Cardiac muscle cell (in vitro differentiated cells and primary cell): ENCODE results near the gene EHF. TPM values are rescaled to one million over a fixed set of nuclear protein-coding genes. Genes with fewer than 3 reads are reported as not detected.
A peak's percentile ranks its signal among the peaks of the same experiment; 100 is the strongest.

Experiments
- DNase-seq, 2 donors: peaks; one replicate each; pipeline versions ENCODE4 v3.0.0 to v3.0.0-alpha.2; 2010 to 2017; ENCODE audit warnings: low read depth in 1 of 2, low spot score in 1 of 2
- H3K27ac ChIP-seq: fragments of 200-600 bp; sonication (generic); 2 replicates; pipeline ENCODE4 v1.5.1; 2016
- H3K27me3 ChIP-seq: fragments of 200-600 bp; sonication (generic); 2 replicates; pipeline ENCODE4 v1.6.0; 2016; ENCODE audit warnings: control low read depth
- H3K36me3 ChIP-seq: fragments of 200-600 bp; sonication (generic); 2 replicates; pipeline ENCODE4 v1.5.1; 2016; ENCODE audit warnings: control low read depth
- H3K4me1 ChIP-seq: fragments of 200-600 bp; sonication (generic); 2 replicates; pipeline ENCODE4 v1.8.1; 2017; ENCODE audit warnings: low read depth, mild to moderate bottlenecking, mixed run types
- H3K4me3 ChIP-seq: fragments of 200-600 bp; sonication (generic); 2 replicates; pipeline ENCODE4 v1.5.1; 2016; ENCODE audit warnings: mild to moderate bottlenecking
- H3K9me3 ChIP-seq: fragments of 200-600 bp; sonication (generic); 2 replicates; pipeline ENCODE4 v1.5.1; 2017; ENCODE audit warnings: low read depth, mild to moderate bottlenecking, control low read depth
- polyA plus RNA-seq: library from polyadenylated mRNA; unstranded; fragments of >200 nt; fragmentation: Nextera tagmentation; extraction: Ambion mirVana; gene quantifications from 2 replicates; pipeline ENCODE4 v1.2.1, GENCODE V29; 2016
- total RNA-seq: library from RNA; depleted of rRNA; stranded (reverse); fragments of >200 nt; gene quantifications from 2 replicates; pipeline ENCODE4 v1.2.3, GENCODE V29; 2016
- TF ChIP-seq, protein P1 (sequence below): IDR thresholded peaks from 2 replicates; pipeline ENCODE4 v1.5.1; 2012; ENCODE audit warnings: low read depth, mild to moderate bottlenecking, low read length

The EHF gene
- total and polyA plus RNA-seq, 2 experiments from 2014 or later, result not detected

DNA sequence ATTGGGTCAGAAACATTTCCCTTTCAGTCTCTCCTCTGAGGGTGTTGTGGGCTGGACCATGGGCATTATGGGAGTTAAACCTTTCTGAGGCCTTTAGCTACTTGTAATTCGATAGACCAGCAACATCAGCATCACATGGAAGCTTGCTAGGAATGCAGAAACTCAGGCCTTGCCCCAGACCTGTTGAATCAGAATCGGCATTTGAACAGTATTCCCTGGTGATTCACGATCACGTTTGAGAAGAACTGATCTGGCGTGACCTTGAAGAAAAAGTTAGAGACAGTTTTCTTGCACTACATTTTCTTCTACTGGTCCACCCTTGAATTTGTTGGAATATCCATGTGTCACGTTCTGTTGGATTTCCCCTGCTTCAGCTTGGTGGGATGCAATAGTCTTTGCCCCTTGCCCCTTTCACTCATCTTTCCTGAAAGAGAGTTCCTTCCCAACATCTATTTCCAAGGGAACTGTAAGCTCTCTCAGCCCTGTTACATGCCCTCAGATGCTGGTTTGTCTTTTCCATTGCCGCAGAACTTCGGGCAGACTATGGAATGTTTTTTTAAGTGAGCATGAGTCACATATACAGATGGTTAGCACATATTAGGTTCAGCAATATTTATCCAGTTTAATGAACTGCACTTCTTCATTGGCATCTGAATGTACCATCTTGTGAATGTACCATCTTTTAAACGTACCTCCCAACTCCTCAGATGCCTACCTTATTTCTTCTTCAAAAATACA lies 23.9 kb downstream of the EHF start:
- Histone ChIP-seq H3K36me3 (no peaks in the 10 kb centered on the region), H3K9me3 (no peaks in the 10 kb centered on the region), H3K4me1 (no peaks in the 10 kb centered on the region), H3K4me3 (no peak overlapping the region), H3K27ac (no peak overlapping the region), H3K27me3 (no peaks in the 10 kb centered on the region)
- TF ChIP-seq, protein P1, sequence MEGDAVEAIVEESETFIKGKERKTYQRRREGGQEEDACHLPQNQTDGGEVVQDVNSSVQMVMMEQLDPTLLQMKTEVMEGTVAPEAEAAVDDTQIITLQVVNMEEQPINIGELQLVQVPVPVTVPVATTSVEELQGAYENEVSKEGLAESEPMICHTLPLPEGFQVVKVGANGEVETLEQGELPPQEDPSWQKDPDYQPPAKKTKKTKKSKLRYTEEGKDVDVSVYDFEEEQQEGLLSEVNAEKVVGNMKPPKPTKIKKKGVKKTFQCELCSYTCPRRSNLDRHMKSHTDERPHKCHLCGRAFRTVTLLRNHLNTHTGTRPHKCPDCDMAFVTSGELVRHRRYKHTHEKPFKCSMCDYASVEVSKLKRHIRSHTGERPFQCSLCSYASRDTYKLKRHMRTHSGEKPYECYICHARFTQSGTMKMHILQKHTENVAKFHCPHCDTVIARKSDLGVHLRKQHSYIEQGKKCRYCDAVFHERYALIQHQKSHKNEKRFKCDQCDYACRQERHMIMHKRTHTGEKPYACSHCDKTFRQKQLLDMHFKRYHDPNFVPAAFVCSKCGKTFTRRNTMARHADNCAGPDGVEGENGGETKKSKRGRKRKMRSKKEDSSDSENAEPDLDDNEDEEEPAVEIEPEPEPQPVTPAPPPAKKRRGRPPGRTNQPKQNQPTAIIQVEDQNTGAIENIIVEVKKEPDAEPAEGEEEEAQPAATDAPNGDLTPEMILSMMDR, result no peak
- DNase-seq, result peak in 1 of 2 donors; percentile 68

DNA sequence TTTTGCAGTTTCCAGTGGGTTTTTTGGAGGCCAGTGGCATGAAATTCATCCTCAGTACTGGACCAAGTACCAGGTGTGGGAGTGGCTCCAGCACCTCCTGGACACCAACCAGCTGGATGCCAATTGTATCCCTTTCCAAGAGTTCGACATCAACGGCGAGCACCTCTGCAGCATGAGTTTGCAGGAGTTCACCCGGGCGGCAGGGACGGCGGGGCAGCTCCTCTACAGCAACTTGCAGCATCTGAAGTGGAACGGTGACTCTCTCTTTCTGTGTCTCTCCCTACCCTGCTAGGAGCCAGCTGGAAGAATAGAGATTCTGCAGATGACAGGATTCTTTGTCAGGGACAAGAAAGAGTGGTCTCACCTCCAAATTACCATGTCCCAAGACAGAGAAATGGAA lies 25.5 kb downstream of the EHF start:
- TF ChIP-seq, protein P1, result no peak
- no peak overlapping the region for H3K4me3 ChIP-seq
- no peak overlapping the region for H3K27ac ChIP-seq
- no peaks in the 10 kb centered on the region for H3K27me3 ChIP-seq
- DNase-seq, result no peak
- H3K4me1 ChIP-seq, result no peaks in the 10 kb centered on the region
- no peaks in the 10 kb centered on the region for H3K36me3 ChIP-seq
- H3K9me3 ChIP-seq, result no peaks in the 10 kb centered on the region

DNA sequence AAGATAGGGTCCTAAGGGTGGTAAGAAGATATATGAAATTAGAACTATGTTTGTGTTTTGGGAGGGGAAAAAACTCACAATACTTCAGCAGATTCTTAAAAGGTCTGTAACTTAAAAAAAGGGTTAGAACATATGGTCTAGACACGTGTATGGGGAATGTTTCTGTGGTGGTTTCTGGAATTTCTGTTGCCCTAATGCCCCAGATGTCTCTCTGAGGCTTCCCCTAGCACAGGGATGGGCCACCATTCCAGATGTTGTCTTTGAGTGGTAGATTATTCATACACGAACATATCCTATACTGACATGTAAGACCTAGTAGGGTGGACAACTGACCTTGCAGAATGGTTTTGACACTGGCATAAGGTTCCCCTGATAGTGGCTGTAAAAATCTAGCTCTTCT lies 26.2 kb downstream of the EHF start:
- H3K4me3 ChIP-seq, result no peak overlapping the region
- no peak overlapping the region for H3K27ac ChIP-seq
- no peaks in the 10 kb centered on the region for H3K36me3 ChIP-seq
- TF ChIP-seq, protein P1, result no peak
- no peaks in the 10 kb centered on the region for H3K9me3 ChIP-seq
- H3K27me3 ChIP-seq, result no peaks in the 10 kb centered on the region
- no peaks in the 10 kb centered on the region for H3K4me1 ChIP-seq
- no peak for DNase-seq

DNA sequence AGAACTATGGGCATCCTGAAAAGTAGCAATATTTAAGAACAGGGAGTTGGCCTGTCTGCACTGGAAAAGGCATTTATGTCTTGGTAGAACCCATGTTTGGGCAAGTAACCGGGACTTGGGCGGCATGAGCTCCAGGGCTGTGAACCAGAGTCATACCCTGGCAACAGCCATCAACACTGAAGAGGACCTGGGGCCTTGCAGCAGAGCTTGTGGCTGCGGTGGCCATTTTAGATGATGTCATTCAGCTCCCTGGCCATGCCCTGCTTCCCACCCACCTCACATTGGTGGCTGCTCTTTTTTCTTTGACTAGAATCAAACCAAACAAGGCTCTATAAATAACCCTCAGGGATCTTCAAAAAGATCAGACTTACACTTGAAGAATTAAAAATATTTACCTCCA lies 26.6 kb downstream of the EHF start:
- Histone ChIP-seq H3K36me3 (no peaks in the 10 kb centered on the region), H3K27ac (no peak overlapping the region)

DNA sequence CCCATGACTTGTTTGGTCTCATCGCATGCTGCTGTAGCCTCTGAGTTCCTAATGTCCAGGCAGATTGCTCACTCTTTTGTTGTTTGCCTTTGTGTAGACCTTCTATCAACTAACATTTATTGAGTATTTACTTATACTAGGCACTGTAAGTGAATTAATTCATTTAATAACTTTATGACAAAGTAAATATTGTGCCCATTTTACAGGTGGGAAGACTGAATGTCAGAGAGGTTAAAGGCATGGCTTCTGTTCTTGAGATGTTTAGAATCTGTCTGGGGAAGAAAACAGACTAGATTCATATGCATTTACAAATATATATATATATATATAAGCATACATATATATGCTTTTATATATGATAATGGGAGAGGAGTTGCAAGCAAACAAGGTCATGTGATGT lies 27.1 kb downstream of the EHF start:
- Histone ChIP-seq H3K9me3 (no peaks in the 10 kb centered on the region), H3K36me3 (no peaks in the 10 kb centered on the region), H3K4me3 (no peak overlapping the region), H3K27ac (no peak overlapping the region), H3K4me1 (no peaks in the 10 kb centered on the region), H3K27me3 (no peaks in the 10 kb centered on the region)
- TF ChIP-seq, protein P1, result no peak
- no peak for DNase-seq

More for the DNA sequence above, 26.6 kb downstream of the EHF start:
- H3K4me3 ChIP-seq, result no peak overlapping the region
- H3K9me3 ChIP-seq, result no peaks in the 10 kb centered on the region
- TF ChIP-seq, protein P1, result no peak
- no peak for DNase-seq
- H3K4me1 ChIP-seq, result no peaks in the 10 kb centered on the region
- no peaks in the 10 kb centered on the region for H3K27me3 ChIP-seq

DNA sequence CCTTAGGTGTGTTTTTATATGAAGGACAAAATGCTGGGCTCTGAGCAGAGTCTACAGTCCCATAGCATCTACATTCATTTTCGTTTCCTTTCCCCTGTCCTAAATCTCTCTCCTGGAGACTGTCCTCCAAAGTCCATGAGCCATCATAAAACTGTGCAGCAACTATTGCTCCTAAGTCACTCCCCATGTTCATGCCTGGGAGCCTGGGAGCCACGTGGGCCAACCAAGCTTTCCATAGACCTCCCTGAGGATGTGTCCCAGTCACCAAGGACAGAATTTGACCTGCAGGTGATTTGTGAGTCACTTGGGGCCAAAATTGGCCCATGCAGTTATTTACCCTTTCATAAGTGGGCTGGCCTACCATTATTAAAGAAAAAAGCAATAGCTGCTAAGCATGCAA lies 28.7 kb downstream of the EHF start:
- DNase-seq, result no peak
- Histone ChIP-seq H3K4me3 (no peak overlapping the region), H3K9me3 (no peaks in the 10 kb centered on the region), H3K27me3 (no peaks in the 10 kb centered on the region), H3K27ac (no peak overlapping the region), H3K4me1 (no peaks in the 10 kb centered on the region), H3K36me3 (no peaks in the 10 kb centered on the region)
- TF ChIP-seq, protein P1, result no peak
